Neural progenitor cell (in vitro differentiated cells): Measurements from ENCODE around the gene TSPAN19. TPM values are rescaled to one million over a fixed set of nuclear protein-coding genes. Genes with fewer than 3 reads are reported as not detected.

Experiments used
- DNase-seq: peaks from one replicate; pipeline ENCODE4 v3.0.0-alpha.2; 2016; ENCODE audit warnings: low spot score
- H2AFZ ChIP-seq: fragments of 200-600 bp; sonication (generic); replicated peaks from 2 replicates; pipeline ENCODE4 v1.6.1; 2016; ENCODE audit warnings: antibody characterized with exemption
- H3F3A ChIP-seq: fragments of 200-600 bp; sonication (generic); 2 replicates; pipeline ENCODE4 v1.6.1; 2016; ENCODE audit warnings: antibody characterized with exemption, low read depth
- H3K27ac ChIP-seq: fragments of 200-600 bp; sonication (generic); 2 replicates; pipeline ENCODE4 v1.5.1; 2016; ENCODE audit warnings: mild to moderate bottlenecking
- H3K27me3 ChIP-seq: fragments of 200-600 bp; sonication (generic); 2 replicates; pipeline ENCODE4 v1.6.1; 2016; ENCODE audit warnings: mild to moderate bottlenecking, moderate library complexity
- H3K36me3 ChIP-seq: fragments of 200-600 bp; sonication (generic); 2 replicates; pipeline ENCODE4 v1.5.1; 2016
- H3K4me1 ChIP-seq: fragments of 200-600 bp; sonication (generic); 2 replicates; pipeline ENCODE4 v1.6.1; 2016; ENCODE audit warnings: mixed run types
- H3K4me2 ChIP-seq: fragments of 200-600 bp; sonication (generic); 2 replicates; pipeline ENCODE4 v1.6.1; 2016
- H3K4me3 ChIP-seq: fragments of 200-600 bp; sonication (generic); 2 replicates; pipeline ENCODE4 v1.5.1; 2016
- H3K79me2 ChIP-seq: fragments of 200-600 bp; sonication (generic); 2 replicates; pipeline ENCODE4 v1.6.1; 2016; ENCODE audit warnings: low read depth
- H3K9ac ChIP-seq: fragments of 200-600 bp; sonication (generic); 2 replicates; pipeline ENCODE4 v1.6.1; 2016
- H3K9me3 ChIP-seq: fragments of 200-600 bp; sonication (generic); 2 replicates; pipeline ENCODE4 v1.5.1; 2016; ENCODE audit warnings: low read depth
- H4K20me1 ChIP-seq: fragments of 200-600 bp; sonication (generic); 2 replicates; pipeline ENCODE4 v1.6.1; 2016; ENCODE audit warnings: low read depth
- H3K27ac Mint-ChIP-seq: 3 replicates; pipeline ENCODE4 v1.8.0; 2021; ENCODE audit warnings: mixed read lengths
- H3K27me3 Mint-ChIP-seq: 2 replicates; pipeline ENCODE4 v1.8.0; 2022; ENCODE audit warnings: low read depth, mild to moderate bottlenecking, inconsistent platforms, moderate library complexity, mixed read lengths; ENCODE audit not compliant: insufficient read depth
- H3K36me3 Mint-ChIP-seq: 3 replicates; pipeline ENCODE4 v1.8.0; 2021; ENCODE audit warnings: mixed read lengths
- H3K4me1 Mint-ChIP-seq: 3 replicates; pipeline ENCODE4 v1.8.0; 2021; ENCODE audit warnings: mixed read lengths
- H3K4me3 Mint-ChIP-seq: 3 replicates; pipeline ENCODE4 v1.8.0; 2021; ENCODE audit warnings: mild to moderate bottlenecking, moderate library complexity, mixed read lengths
- H3K9me3 Mint-ChIP-seq: 3 replicates; pipeline ENCODE4 v1.8.0; 2020; ENCODE audit warnings: mixed read lengths
- EZH2 ChIP-seq: fragments of 200-600 bp; sonication (generic); IDR thresholded peaks from 2 replicates; pipeline ENCODE4 v1.6.1; 2017; ENCODE audit warnings: antibody characterized with exemption, mild to moderate bottlenecking, moderate library complexity
- EZH2phosphoT487 ChIP-seq: fragments of 200-600 bp; sonication (generic); IDR thresholded peaks from 2 replicates; pipeline ENCODE4 v1.6.1; 2017; ENCODE audit warnings: antibody characterized with exemption
- total RNA-seq: library from RNA; depleted of rRNA; stranded (reverse); fragments of >200 nt; gene quantifications from 2 replicates; pipeline ENCODE4 v1.2.3, GENCODE V29; 2015; ENCODE audit warnings: low replicate concordance
- TF ChIP-seq, protein P1 (sequence below): fragments of 200-600 bp; sonication (generic); IDR thresholded peaks from 2 replicates; pipeline ENCODE4 v1.5.1; 2017; ENCODE audit warnings: antibody characterized with exemption, mild to moderate bottlenecking

TSPAN19 gene
- total RNA-seq, 1 donor from 2014 or later = 4.3 TPM

- no peak for DNase-seq
- Mint-ChIP-seq H3K9me3 (no peaks in the 10 kb centered on the region), H3K4me3 (no peak overlapping the region), H3K27me3 (no peaks in the 10 kb centered on the region), H3K27ac (no peak overlapping the region), H3K36me3 (no peaks in the 10 kb centered on the region), H3K4me1 (no peaks in the 10 kb centered on the region)
- Histone ChIP-seq H3K79me2 (no peaks in the 10 kb centered on the region), H3K27me3 (no peaks in the 10 kb centered on the region), H3K4me2 (no peak overlapping the region), H3K27ac (no peak overlapping the region), H3K4me3 (no peak overlapping the region), H4K20me1 (no peaks in the 10 kb centered on the region), H3K36me3 (no peaks in the 10 kb centered on the region), H3K9ac (no peak overlapping the region), H3K4me1 (no peaks in the 10 kb centered on the region), H3K9me3 (no peaks in the 10 kb centered on the region), H3F3A (no peaks in the 10 kb centered on the region), H2AFZ (no peak overlapping the region)
- TF ChIP-seq, protein P1, sequence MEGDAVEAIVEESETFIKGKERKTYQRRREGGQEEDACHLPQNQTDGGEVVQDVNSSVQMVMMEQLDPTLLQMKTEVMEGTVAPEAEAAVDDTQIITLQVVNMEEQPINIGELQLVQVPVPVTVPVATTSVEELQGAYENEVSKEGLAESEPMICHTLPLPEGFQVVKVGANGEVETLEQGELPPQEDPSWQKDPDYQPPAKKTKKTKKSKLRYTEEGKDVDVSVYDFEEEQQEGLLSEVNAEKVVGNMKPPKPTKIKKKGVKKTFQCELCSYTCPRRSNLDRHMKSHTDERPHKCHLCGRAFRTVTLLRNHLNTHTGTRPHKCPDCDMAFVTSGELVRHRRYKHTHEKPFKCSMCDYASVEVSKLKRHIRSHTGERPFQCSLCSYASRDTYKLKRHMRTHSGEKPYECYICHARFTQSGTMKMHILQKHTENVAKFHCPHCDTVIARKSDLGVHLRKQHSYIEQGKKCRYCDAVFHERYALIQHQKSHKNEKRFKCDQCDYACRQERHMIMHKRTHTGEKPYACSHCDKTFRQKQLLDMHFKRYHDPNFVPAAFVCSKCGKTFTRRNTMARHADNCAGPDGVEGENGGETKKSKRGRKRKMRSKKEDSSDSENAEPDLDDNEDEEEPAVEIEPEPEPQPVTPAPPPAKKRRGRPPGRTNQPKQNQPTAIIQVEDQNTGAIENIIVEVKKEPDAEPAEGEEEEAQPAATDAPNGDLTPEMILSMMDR = no peak
- TF ChIP-seq EZH2phosphoT487 (no peak), EZH2 (no peak)
Measured at GRCh38 chr12:85072826-85073225, 36.7 kb upstream of the TSPAN19 start.

GRCh38 chr12:85065837-85066482 lies 29.9 kb upstream of the TSPAN19 start:
- no peaks in the 10 kb centered on the region for H3K4me1 Mint-ChIP-seq
- H3K27me3 Mint-ChIP-seq = no peaks in the 10 kb centered on the region

GRCh38 chr12:85060916-85061315 lies 24.8 kb upstream of the TSPAN19 start:
- Histone ChIP-seq H3K4me3 (no peak overlapping the region), H3K27ac (no peak overlapping the region), H3K4me2 (no peak overlapping the region), H3K36me3 (no peaks in the 10 kb centered on the region), H3K9ac (no peak overlapping the region), H3K79me2 (no peaks in the 10 kb centered on the region), H4K20me1 (no peaks in the 10 kb centered on the region), H3F3A (no peaks in the 10 kb centered on the region), H3K4me1 (no peaks in the 10 kb centered on the region), H3K27me3 (no peaks in the 10 kb centered on the region), H3K9me3 (no peaks in the 10 kb centered on the region), H2AFZ (no peak overlapping the region)
- Mint-ChIP-seq H3K36me3 (no peaks in the 10 kb centered on the region), H3K9me3 (no peaks in the 10 kb centered on the region), H3K4me1 (no peaks in the 10 kb centered on the region), H3K4me3 (no peak overlapping the region), H3K27me3 (no peaks in the 10 kb centered on the region), H3K27ac (no peak overlapping the region)
- no peak for TF ChIP-seq EZH2
- TF ChIP-seq, protein P1 = no peak
- no peak for TF ChIP-seq EZH2phosphoT487
- no peak for DNase-seq

More at GRCh38 chr12:85065837-85066482, 29.9 kb upstream of the TSPAN19 start:
- no peak for DNase-seq
- Histone ChIP-seq H3K9ac (no peak overlapping the region), H3K27ac (no peak overlapping the region), H3K4me3 (no peak overlapping the region), H2AFZ (no peak overlapping the region), H3K79me2 (no peaks in the 10 kb centered on the region), H3K4me2 (no peak overlapping the region), H4K20me1 (no peaks in the 10 kb centered on the region), H3K36me3 (no peaks in the 10 kb centered on the region), H3F3A (no peaks in the 10 kb centered on the region), H3K4me1 (no peaks in the 10 kb centered on the region), H3K9me3 (no peaks in the 10 kb centered on the region), H3K27me3 (no peaks in the 10 kb centered on the region)
- Mint-ChIP-seq H3K36me3 (no peaks in the 10 kb centered on the region), H3K9me3 (no peaks in the 10 kb centered on the region), H3K4me3 (no peak overlapping the region), H3K27ac (no peak overlapping the region)
- TF ChIP-seq EZH2phosphoT487 = no peak
- TF ChIP-seq EZH2 = no peak
- TF ChIP-seq, protein P1 = no peak
